ENCODE measurements around the gene PNMA8C. TPM values are rescaled to one million over a fixed set of nuclear protein-coding genes. Genes with fewer than 3 reads are reported as not detected.

The PNMA8C gene
- total and polyA plus RNA-seq, 12 donors = 0.47 to 4.4 (median 1.9) TPM

DNA sequence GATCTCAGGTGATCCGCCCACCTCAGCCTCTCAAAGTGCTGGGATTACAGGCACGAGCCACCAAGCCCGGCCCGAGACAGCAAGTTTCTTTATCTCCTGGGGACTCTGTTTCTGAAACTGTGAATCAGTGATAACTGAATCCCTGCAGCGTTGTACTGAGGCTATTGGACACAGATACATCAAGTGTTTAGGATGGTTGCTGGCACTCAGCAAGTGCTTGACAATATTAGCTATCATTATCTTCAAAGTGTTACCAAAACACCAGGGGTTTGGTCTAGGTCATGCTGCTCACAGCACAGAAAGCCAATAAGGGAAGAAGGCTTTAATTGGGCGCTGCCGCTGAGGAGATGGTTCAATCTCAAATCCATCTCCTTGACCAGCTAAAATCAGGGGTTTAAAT, 20.5 kb upstream of the PNMA8C start:
- no peaks in the 10 kb centered on the region for H3K27me3 ChIP-seq
- H3K36me3 ChIP-seq (replicated peaks in 1 of 2) = no peaks in the 10 kb centered on the region
- H3K9me3 ChIP-seq (replicated peaks in 1 of 3) = no peaks in the 10 kb centered on the region
- TF ChIP-seq, protein P1, sequence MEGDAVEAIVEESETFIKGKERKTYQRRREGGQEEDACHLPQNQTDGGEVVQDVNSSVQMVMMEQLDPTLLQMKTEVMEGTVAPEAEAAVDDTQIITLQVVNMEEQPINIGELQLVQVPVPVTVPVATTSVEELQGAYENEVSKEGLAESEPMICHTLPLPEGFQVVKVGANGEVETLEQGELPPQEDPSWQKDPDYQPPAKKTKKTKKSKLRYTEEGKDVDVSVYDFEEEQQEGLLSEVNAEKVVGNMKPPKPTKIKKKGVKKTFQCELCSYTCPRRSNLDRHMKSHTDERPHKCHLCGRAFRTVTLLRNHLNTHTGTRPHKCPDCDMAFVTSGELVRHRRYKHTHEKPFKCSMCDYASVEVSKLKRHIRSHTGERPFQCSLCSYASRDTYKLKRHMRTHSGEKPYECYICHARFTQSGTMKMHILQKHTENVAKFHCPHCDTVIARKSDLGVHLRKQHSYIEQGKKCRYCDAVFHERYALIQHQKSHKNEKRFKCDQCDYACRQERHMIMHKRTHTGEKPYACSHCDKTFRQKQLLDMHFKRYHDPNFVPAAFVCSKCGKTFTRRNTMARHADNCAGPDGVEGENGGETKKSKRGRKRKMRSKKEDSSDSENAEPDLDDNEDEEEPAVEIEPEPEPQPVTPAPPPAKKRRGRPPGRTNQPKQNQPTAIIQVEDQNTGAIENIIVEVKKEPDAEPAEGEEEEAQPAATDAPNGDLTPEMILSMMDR (IDR thresholded peaks at IDR 0.05) = no peak
- TF ChIP-seq POLR2A (IDR thresholded peaks at IDR 0.05) = no peak
- DNase-seq = no peak
- WGBS, 4 donors = 58 to 65% (median 64%) methylated on average over 7 of the region's 7 CpGs
- no peaks in the 10 kb centered on the region for H3K4me1 ChIP-seq (replicated peaks in 1 of 2)
- H3K4me3 ChIP-seq = no peak overlapping the region
- intact Hi-C loops (cut with DNase I) = no loop called here
- H3K27ac ChIP-seq = no peak overlapping the region

DNA sequence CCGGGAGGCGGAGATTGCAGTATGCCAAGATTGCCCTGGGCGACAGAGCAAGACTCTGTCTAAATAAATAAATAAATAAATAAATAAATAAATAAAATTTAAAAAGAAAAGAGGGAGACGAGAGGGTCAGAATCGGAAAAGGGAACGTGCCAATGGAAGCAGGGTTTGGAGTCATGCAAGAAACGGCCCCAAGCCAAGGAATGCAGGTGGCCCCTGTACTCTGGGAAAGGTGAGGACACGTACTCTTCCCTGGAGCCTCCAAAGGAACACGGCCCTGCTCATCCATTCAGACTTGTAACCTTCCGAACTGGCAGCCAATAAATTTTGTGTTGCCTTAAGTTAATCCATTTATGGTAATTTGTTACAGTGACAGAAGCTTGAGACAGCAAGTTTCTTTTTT, 19.9 kb upstream of the PNMA8C start:
- Histone ChIP-seq H3K4me1 (replicated peaks in 1 of 2) (peaks cover 0 to 4% of the 10 kb centered on the region in 2 donors), H3K4me3 (no peak overlapping the region), H3K27ac (no peak overlapping the region), H3K27me3 (no peaks in the 10 kb centered on the region), H3K36me3 (replicated peaks in 1 of 2) (no peaks in the 10 kb centered on the region), H3K9me3 (replicated peaks in 1 of 3) (no peaks in the 10 kb centered on the region)
- DNase-seq = no peak
- intact Hi-C loops (cut with DNase I) = no loop called here
- TF ChIP-seq, protein P1 (IDR thresholded peaks at IDR 0.05) = no peak
- no peak for TF ChIP-seq POLR2A (IDR thresholded peaks at IDR 0.05)
- WGBS, 4 donors = 85 to 91% (median 89%) methylated on average over 10 of the region's 10 CpGs

DNA sequence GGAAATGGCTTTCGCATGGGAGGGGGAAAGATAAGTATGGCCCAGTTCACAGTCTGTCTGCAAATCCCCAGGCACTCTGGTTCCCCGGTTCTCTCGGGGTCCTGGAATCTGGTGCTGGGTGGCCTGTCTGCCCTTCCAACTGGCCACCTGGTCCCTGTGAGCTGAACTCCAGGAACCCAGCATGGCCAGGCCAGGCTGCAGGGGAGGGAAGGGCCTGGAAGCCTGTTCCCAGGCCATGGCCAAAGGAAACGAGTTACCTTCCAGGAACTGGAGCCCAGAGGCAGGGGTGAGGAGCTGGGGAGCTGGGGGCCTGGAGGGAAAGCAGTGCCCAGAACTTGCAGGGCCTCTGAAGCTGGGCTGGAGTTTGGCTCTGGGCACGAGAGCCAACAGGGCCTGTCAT, 19.1 kb upstream of the PNMA8C start:
- intact Hi-C loops (cut with DNase I) = no loop called here
- DNase-seq = no peak
- Histone ChIP-seq H3K4me3 (no peak overlapping the region), H3K36me3 (replicated peaks in 1 of 2) (no peaks in the 10 kb centered on the region), H3K27ac (no peak overlapping the region), H3K4me1 (replicated peaks in 1 of 2) (peaks cover 2 to 9% of the 10 kb centered on the region in 2 donors), H3K27me3 (no peaks in the 10 kb centered on the region), H3K9me3 (replicated peaks in 1 of 3) (no peaks in the 10 kb centered on the region)
- 67 to 88% (median 76%) methylated on average over 4 to 5 of the region's 5 CpGs for WGBS, 4 donors
- TF ChIP-seq, protein P1 (IDR thresholded peaks at IDR 0.05) = no peak

DNA sequence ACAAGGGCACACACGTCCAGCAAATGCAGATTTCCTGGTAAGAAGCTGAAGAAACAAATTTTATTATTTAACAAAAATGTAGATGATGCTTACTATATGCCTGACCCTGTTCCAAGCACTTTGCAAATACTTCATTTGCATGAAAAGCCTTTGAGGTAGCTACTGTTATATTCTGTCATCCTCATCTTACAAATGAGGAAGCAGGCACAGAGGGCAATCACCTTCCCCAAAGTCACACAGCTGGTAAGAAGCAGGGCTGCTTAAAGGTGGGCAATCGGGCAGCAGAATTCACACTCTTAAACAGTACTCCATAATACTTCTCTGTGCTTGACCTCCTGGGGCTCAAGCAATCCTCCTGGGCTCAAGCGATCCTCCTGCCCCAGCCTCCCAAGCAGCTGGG, 18.3 kb upstream of the PNMA8C start:
- 46 to 59% (median 47%) methylated on average over 3 of the region's 3 CpGs for WGBS, 4 donors

More for the DNA sequence above, 18.3 kb upstream of the PNMA8C start:
- peaks cover 11 to 17% of the 10 kb centered on the region in 2 donors for H3K4me1 ChIP-seq (replicated peaks in 1 of 2)
- no peaks in the 10 kb centered on the region for H3K27me3 ChIP-seq
- H3K4me3 ChIP-seq = no peak overlapping the region
- no peaks in the 10 kb centered on the region for H3K36me3 ChIP-seq (replicated peaks in 1 of 2)
- H3K27ac ChIP-seq = no peak overlapping the region
- DNase-seq = no peak
- intact Hi-C loops (cut with DNase I) = no loop called here
- no peaks in the 10 kb centered on the region for H3K9me3 ChIP-seq (replicated peaks in 1 of 3)
- TF ChIP-seq, protein P1 (IDR thresholded peaks at IDR 0.05) = no peak
- no peak for TF ChIP-seq POLR2A (IDR thresholded peaks at IDR 0.05)

Measured in adrenal gland (tissue), 12 donors.